NCI-H1930 (cell line): ENCODE data around the gene SLC22A16.

ENCODE experiments used
- DNase-seq, 2 experiments: peaks; one replicate each; lab custom pipeline; 2025; lab: John Stamatoyannopoulos, UW

SLC22A16 gene

DNA sequence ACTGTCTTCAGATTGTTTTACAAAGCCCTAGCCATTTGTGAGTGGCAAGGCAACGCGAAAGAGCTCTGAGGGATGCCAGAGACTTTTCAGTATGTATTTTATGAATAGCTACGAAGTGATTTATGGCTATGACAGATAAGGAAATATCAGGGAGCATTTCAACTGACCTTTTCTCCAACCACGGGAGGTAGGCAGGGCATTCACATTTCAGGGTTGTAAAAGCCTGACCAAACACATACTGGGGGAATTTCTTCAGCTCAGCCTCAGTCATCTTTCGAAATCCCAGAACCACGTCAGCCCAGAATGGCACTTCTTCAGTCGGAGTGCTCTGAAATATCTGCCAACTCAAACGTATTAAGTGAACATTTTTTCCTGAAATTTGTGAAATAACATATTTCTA is 71.8 kb downstream of the SLC22A16 start:
- DNase-seq: no peak

DNA sequence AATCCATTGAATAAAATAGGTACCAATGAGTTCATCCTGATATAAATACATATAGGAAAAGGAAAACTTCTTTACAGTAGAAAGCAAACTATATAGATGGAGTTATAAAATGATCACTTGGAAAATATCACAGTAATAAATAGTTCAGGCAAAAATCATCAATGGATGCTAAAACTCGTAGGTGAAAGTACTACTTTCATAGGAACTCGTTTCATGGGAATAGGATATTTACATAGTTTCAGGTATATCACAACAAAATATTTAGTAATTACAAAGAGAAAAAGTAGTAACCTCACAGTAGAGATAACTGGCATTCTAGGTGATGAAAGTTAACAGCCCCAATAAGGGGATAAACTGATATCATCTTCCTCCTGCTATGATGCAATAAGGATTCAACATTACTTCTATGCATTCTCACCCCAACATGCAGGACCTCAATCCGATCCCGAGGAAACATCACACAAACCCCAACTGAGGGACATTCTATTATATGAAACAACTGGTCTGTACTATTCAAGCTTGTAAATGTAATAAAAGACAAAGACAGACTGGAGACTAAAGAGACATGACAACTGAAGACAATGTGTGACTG is 74.7 kb downstream of the SLC22A16 start:
- peak; percentile 29 to 83 for DNase-seq

DNA sequence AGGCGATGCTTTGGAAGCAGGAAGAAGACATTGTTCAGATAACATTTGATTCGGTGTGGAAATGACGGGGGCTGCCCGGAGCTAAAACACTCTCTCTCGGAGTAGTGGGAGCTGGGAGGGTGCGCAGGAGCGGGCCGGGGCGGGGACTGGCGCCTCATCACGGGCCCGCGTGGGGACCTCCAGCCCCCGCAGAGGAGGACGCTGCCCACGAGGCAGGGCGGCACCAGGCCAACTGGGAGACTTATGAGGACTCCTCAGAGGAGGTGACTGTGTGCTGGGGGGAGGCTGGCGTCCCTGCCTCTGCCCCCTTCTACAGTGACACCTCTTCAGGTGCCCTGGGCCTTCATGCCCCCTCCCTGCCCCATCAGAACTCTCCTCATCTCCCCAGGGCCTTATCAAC is 76.2 kb downstream of the SLC22A16 start:
- DNase-seq: no peak

DNA sequence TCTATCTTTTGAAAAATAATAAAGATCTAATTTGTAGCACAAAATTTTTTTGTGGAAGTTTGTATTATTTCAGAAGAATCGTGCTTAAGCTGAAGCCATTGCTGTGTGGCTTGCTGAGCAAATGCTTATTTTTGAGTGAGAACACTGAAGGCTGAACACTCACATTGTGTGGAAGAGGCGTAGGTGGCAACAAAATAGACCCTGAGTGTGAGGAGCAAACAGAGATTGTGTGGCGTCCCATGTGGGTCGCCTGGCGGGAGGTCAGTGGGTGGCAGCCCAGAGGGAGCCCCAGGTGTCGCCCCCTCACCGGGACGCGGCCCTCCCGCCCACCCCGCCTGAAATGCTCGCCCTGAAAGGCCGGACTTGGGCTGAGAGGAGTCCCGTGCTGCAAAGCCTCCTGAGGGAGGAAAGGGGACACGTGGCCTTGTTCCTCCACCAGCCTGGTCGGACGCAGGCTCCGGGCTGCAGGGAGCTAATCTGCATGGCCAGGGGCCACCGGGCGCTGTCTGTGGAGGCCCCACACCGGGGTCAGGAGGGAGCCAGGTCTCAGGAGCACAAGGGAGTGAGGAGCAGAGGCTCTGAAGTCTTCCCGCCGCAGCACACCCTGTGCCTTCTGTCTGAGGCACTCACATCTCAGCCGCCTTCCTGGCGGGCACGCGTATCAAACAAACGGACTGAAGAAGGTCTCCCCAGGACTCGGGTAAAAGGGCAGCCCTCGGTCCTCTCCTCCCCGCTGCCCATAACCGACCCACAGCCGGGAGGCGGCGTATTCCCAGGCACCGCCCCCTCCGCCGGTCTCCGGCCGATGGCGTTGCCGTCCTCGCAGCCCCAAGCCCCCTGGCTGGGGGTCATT is 77.0 kb downstream of the SLC22A16 start:
- DNase-seq: no peak

DNA sequence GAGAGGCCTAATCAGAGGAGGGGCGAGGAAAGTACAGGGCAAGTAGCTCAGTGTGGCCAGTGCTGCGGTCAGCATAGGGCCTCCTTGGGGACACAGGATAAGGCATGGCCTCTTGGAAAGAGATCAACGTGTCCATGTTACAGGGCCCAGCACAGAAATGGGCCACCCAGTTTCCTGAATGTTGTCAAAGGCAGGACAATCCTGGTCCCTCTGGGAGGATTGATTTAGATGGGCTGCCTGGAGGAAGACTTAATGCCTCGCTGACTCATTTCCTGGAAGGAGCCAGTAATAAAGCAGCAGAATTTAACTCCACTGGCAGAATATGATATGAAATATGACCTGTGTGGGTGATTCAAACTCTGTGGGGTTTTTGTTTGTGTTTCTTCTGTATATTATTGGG is 77.6 kb downstream of the SLC22A16 start:
- no peak for DNase-seq

DNA sequence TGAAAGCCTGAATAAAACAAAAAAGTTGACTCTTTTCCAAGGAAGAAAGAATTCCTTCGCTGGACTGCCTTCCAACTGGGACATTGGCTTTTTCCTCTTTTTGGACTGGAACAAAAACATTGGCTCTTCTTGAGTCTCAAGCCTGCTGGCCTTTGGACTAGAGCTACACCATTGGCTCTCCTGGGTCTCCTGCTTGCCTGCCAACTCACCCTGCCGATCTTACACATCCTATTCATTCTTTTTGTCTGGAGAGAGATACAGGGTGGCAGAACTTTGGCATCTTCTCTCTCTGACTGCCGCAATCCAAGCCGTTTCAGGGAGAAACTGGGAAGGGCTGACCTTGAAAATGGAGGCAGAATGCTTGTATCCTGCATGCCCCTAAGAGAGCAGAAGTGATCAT is 81.2 kb downstream of the SLC22A16 start:
- DNase-seq: no peak

DNA sequence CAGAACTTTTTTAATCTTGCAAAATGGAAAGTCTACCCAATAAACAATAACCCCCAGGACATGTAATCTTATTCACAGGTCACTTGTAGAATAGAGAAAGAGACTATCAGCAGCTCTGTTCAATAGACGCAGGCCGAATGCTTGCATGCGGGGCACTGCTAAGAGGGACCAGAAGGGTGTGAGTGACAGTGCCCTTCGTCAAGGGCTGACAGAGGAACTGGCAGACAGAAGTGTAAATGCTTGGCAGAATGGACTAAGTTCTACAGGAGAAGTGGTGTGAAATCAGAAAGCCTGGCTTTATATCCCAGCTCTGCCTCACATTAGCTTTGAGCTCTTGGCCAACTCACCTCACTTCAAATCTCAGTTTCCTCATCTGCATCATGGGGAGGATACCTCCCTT is 82.0 kb downstream of the SLC22A16 start:
- DNase-seq: no peak

DNA sequence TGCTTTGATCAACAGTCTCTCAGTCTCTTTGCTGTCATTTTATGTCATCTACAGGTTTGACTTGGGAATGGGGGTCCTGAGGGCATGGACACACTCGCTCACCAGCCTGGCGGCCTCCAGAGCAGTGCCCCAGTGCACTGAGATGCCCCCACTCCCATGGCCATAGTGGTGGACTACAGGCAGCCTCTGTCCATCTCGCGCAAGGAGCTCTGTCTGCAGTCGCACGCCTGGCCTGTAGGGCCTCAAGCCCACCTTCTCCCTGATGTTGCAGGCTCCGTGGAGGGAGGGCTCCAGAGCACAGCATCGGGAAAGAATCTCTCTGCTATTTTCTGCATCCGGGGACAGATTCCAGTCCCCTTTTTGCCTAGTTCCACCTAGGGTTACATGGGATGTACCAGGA is 83.7 kb downstream of the SLC22A16 start:
- no peak for DNase-seq

DNA sequence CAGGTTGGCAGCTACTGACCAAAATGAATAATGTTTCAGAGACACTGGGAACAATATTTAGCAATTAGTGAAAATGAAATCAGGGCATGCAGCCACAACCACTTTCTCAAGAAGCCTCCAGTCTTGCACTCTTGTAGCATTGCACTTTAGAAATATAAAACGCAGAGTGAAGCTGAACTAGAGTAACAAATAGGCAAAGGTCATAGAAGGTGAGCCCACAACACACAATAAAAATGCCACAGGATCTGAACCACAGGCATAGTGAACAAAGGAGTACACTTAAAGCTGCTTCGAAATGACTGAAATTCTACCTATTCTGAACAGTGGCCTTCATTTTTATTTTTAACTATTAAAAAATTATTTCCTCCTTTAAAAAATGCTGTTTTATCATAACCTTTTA is 86.0 kb downstream of the SLC22A16 start:
- DNase-seq: no peak

DNA sequence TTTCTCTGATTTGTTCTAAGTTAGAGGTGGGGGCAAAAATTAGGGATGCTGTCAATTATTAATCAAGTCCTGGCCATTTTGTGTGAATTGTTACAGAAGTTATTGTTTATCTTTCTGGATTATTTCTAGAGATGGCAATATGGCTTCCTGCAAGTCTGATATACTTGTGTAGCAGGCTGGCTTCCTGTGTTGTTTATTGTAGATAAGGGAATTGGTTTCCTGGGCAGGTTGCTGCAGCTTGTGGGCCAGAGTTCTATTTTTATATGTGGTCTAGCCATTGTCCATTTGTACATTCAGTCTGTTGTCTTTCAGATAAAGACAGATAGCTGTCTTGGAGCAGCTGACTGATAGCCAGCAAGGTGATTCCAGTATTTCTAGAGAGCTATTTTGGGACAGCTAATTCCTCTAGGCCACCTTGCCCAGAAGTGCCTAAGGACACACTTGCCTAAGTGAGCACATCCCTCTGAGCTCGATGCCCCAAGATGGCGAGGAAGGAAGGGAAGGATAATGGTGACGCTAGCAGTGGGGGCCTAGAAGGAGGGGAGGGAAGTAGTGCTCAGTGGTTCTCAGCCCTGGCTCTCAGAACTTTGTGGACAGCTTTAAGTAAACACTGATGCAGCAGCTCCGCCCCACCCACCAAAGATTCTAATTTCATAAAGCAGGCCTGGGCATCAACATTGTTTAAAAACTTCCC is 86.6 kb downstream of the SLC22A16 start:
- DNase-seq: no peak

DNA sequence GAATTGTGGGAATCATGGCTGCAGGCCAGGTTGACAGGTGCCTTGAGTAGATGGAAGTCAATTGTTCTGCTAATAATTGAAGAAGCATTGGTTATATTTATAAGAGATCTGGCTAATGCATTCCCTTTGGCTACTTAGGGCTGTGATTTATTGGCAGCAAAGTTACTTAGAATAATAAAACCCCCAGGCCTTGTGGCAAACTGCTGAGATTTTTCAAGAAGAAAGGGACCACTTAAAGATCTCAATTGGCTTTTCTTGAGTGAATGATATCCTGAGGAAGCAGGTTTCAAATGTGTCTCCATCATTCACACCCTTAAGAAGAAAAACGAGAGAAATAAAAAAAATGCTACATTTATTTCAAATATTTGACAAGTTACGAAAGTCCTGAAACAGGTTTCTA is 88.4 kb downstream of the SLC22A16 start:
- DNase-seq: no peak

DNA sequence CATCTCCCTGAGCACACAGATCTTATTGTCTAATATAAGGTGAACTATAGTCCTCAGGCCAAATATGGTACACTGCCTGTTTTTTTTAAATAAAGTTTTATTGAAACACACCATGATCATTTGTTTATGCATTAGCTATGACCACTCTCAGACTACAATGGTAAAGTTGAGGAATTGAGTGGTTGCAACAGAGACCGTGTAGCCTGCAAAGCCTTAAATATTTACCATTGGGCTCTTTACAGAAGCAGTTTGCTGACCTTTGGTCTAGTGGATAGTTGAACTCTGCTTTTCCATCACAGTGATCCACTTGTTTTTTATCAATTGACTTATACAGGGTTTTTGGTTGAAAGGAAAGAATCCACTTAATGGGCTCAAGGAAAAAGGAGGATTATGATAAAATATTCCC is 91.0 kb downstream of the SLC22A16 start:
- DNase-seq: no peak

DNA sequence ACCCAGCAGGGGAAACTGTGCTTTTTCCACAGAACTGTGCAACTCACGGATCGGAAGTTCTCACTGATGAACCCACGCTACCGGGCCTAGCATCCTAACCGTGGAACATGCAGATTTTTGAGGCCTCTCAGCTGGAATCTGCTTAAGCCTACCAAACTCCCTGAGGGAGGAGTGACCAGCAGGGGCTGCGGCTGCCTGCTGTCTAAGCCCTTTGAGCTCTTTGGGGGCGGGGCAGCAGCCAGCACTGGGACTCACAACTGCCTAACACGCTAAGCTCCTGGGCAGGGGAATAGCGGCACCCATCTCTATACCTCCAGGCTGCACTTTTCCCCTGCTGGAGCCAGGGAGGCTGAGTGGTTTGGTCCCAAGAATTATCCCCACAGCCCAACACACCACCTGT is 97.9 kb downstream of the SLC22A16 start:
- DNase-seq: no peak
